CD4-positive, alpha-beta T cell treated with Interleukin-15 for 1 hour (primary cell): ENCODE data around the gene EIF4G1.
"Not testable (repeated sequence)": the region's sequence is repeated elsewhere in the genome, so short reads cannot be mapped to it uniquely, and the experiment has no call there.

Experiments
- DNase-seq: peaks from one replicate; pipeline ENCODE4 v3.0.0-alpha.2; 2020

The EIF4G1 gene

GRCh38 chr3:184314363-184314699 is at the start of gene EIF4G1:
EIF4G1 (plus strand) TSS chr3:184314606; CDS start chr3:184315797, 1,191 bp downstream.
- DNase-seq = peak; percentile 94

GRCh38 chr3:184267249-184267648 is 47.2 kb upstream of the EIF4G1 start:
- not testable (repeated sequence) for DNase-seq

GRCh38 chr3:184272269-184272668 is 42.1 kb upstream of the EIF4G1 start:
- no peak for DNase-seq

- DNase-seq = no peak
These were observed 39.1 kb upstream of the EIF4G1 start for GRCh38 chr3:184275381-184275701.

- no peak for DNase-seq
These were observed 38.2 kb upstream of the EIF4G1 start, which contains the start of gene ECE2 for GRCh38 chr3:184275961-184276910. ECE2 (plus strand) TSS chr3:184276022; CDS start chr3:184276154, 132 bp downstream.

GRCh38 chr3:184277366-184277765 is 37.0 kb upstream of the EIF4G1 start:
- DNase-seq = no peak

- DNase-seq = no peak
These were observed 31.5 kb upstream of the EIF4G1 start for GRCh38 chr3:184282941-184283340.

- no peak for DNase-seq
These were observed 30.7 kb upstream of the EIF4G1 start for GRCh38 chr3:184283681-184284080.

- no peak for DNase-seq
These were observed 29.7 kb upstream of the EIF4G1 start for GRCh38 chr3:184284696-184285095.

- peak; percentile 34 for DNase-seq
These were observed 24.9 kb upstream of the EIF4G1 start for GRCh38 chr3:184289426-184289938.

GRCh38 chr3:184290331-184290730 is 24.1 kb upstream of the EIF4G1 start:
- DNase-seq = no peak

- no peak for DNase-seq
These were observed 23.2 kb upstream of the EIF4G1 start for GRCh38 chr3:184291044-184291737.

GRCh38 chr3:184291738-184292445 is 22.5 kb upstream of the EIF4G1 start:
- no peak for DNase-seq

GRCh38 chr3:184295771-184296170 is 18.6 kb upstream of the EIF4G1 start:
- DNase-seq = no peak

- no peak for DNase-seq
These were observed 17.8 kb upstream of the EIF4G1 start for GRCh38 chr3:184296616-184297015.

- peak; percentile 97 for DNase-seq
These were observed 15.5 kb upstream of the EIF4G1 start, which contains the start of gene PSMD2 for GRCh38 chr3:184298759-184299487. PSMD2 (plus strand) TSS chr3:184299241; CDS start chr3:184299267, 26 bp downstream.

GRCh38 chr3:184299488-184300377 is 14.7 kb upstream of the EIF4G1 start:
- DNase-seq = no peak

- DNase-seq = no peak
These were observed 14.1 kb upstream of the EIF4G1 start for GRCh38 chr3:184300378-184300720.

- no peak for DNase-seq
These were observed 8.8 kb upstream of the EIF4G1 start for GRCh38 chr3:184305577-184305976.

GRCh38 chr3:184306341-184306972 is 7.9 kb upstream of the EIF4G1 start:
- DNase-seq = no peak

- DNase-seq = no peak
These were observed 6.5 kb upstream of the EIF4G1 start for GRCh38 chr3:184307915-184308314.
